HepG2 (cell line): ENCODE results near the gene CLEC5A. TPM values are rescaled to one million over a fixed set of nuclear protein-coding genes. Genes with fewer than 3 reads are reported as not detected.

Experiments used
- ATAC-seq: fragments of 200-7000 bp; cut with Tn5 transposase; 3 replicates; pipeline ENCODE4 v1.9.1; 2020; ENCODE audit warnings: mild to moderate bottlenecking, moderate library complexity
- BruUV-seq: library from RNA; stranded (reverse); fragments of 400-500 nt; replicated peaks from 2 replicates; lab custom pipeline; 2021; lab: Mats Ljungman, UMichigan
- CTCF ChIA-PET: fragments of 300-600 bp; formaldehyde crosslinking; extraction: SDS; loops from one replicate; lab custom pipeline; 2021; ENCODE audit warnings: low total read pairs, inconsistent platforms, low intra/inter-chr PET ratio; lab: Yijun Ruan, JAX
- POLR2A ChIA-PET: fragments of 350-600 bp; sonication (Branson Sonifier 250); formaldehyde crosslinking; loops from one replicate; lab custom pipeline; 2020; ENCODE audit warnings: antibody characterized with exemption, inconsistent platforms; lab: Yijun Ruan, JAX
- DNase-seq: peaks from one replicate; pipeline ENCODE4 v3.0.0-alpha.2; 2015; ENCODE audit warnings: low spot score
- FAIRE-seq: peaks from 3 replicates; lab custom pipeline; 2011; peaks lifted over from hg19 to GRCh38; lab: Jason Lieb, UNC
- H2AFZ ChIP-seq: one replicate; pipeline ENCODE4 v1.6.1; 2011; ENCODE audit warnings: low read length, inconsistent platforms
- H3K27ac ChIP-seq: fragments of 300-600 bp; 3 replicates; pipeline ENCODE4 v1.8.0; 2011; ENCODE audit warnings: mixed run types, mild to moderate bottlenecking, mixed read lengths, low read length, inconsistent platforms; ENCODE audit not compliant: insufficient read depth; ENCODE audit errors: extremely low read length
- H3K27me3 ChIP-seq, 2 experiments: fragments of 200-600 bp in 1 of 2; 2 replicates in 1 of 2; 3 replicates in 1 of 2; pipeline versions ENCODE4 v1.6.0 to v1.8.0; 2011; ENCODE audit warnings: low read length in 2 of 2, mild to moderate bottlenecking in 2 of 2, moderate library complexity in 2 of 2, inconsistent platforms in 1 of 2; ENCODE audit not compliant: insufficient read depth in 2 of 2, control insufficient read depth in 1 of 2
- H3K36me3 ChIP-seq, 2 experiments: fragments of 200-600 bp in 1 of 2; replicated peaks in 1 of 2; 2 replicates in 1 of 2; 3 replicates in 1 of 2; pipeline versions ENCODE4 v1.5.1 to v1.8.0; 2011; ENCODE audit warnings: low read length in 2 of 2, inconsistent platforms in 1 of 2; ENCODE audit not compliant: insufficient read depth in 2 of 2, control insufficient read depth in 1 of 2
- H3K4me1 ChIP-seq: 2 replicates; pipeline ENCODE4 v1.5.1; 2012; ENCODE audit warnings: low read length, inconsistent platforms; ENCODE audit not compliant: insufficient read depth
- H3K4me2 ChIP-seq: 2 replicates; pipeline ENCODE4 v1.6.0; 2011; ENCODE audit warnings: low read depth, low read length, inconsistent platforms
- H3K4me3 ChIP-seq, 3 experiments: fragments of 200-600 bp in 1 of 3; sonication (generic), shearing (Covaris generic) in 1 of 3; replicated peaks in 1 of 3; 2 replicates each; pipeline ENCODE4 v1.5.1; 2011 to 2016; ENCODE audit warnings: low read length in 3 of 3, inconsistent platforms in 2 of 3, low read depth in 2 of 3, mild to moderate bottlenecking in 2 of 3, control low read depth in 1 of 3, mixed read lengths in 1 of 3; ENCODE audit not compliant: insufficient read depth in 1 of 3
- H3K79me2 ChIP-seq: one replicate; pipeline ENCODE4 v1.6.1; 2011; ENCODE audit warnings: low read length, inconsistent platforms; ENCODE audit not compliant: insufficient read depth
- H3K9ac ChIP-seq: 2 replicates; pipeline ENCODE4 v1.6.0; 2011; ENCODE audit warnings: mild to moderate bottlenecking, low read depth, low read length, inconsistent platforms; ENCODE audit not compliant: insufficient read depth
- H3K9me3 ChIP-seq: 2 replicates; pipeline ENCODE4 v1.5.1; 2012; ENCODE audit warnings: mild to moderate bottlenecking, low read length
- H4K20me1 ChIP-seq: 2 replicates; pipeline ENCODE4 v1.6.0; 2011; ENCODE audit warnings: inconsistent platforms, mild to moderate bottlenecking, low read length, moderate library complexity; ENCODE audit not compliant: insufficient read depth
- ETV6 ChIP-seq: sonication (generic); formaldehyde crosslinking; conservative IDR thresholded peaks from 2 replicates; pipeline ENCODE4 v1.4.0; 2020; ENCODE audit warnings: missing genetic modification reagents
- SMARCE1 ChIP-seq: fragments of 450-650 bp; IDR thresholded peaks from 2 replicates; pipeline ENCODE4 v1.6.1; 2017; ENCODE audit warnings: borderline replicate concordance
- TARDBP ChIP-seq: sonication (generic); formaldehyde crosslinking; IDR thresholded peaks from 2 replicates; pipeline ENCODE4 v1.8.0; 2022; ENCODE audit warnings: mild to moderate bottlenecking, missing genetic modification reagents
- ZFP36L1 ChIP-seq: sonication (generic); formaldehyde crosslinking; IDR thresholded peaks from 2 replicates; pipeline ENCODE4 v1.8.0; 2022; ENCODE audit warnings: mild to moderate bottlenecking, missing genetic modification reagents, moderate library complexity
- ZNF800 ChIP-seq: sonication (generic); formaldehyde crosslinking; IDR thresholded peaks from 2 replicates; pipeline ENCODE4 v1.4.0; 2020; ENCODE audit warnings: missing genetic modification reagents
- WGBS: methylation state at CpG from one replicate; pipeline ENCODE4 v1.1.6; 2017; ENCODE audit warnings: low lambda C conversion rate; 5-methylcytosine and 5-hydroxymethylcytosine counted together
- in situ Hi-C: cut with HindIII; loops from 2 replicates; pipeline ENCODE4 v1.10.0; 2017; ENCODE audit warnings: low pct_unique_long_range_greater_than_20kb; ENCODE audit not compliant: extremely low pct_ligation_motif_present
- intact Hi-C: fragments of 100-400 bp; cut with micrococcal nuclease; formaldehyde crosslinking; loops from one replicate; pipeline ENCODE4 v1.10.0; 2022; ENCODE audit not compliant: unreplicated experiment
- polyA plus RNA-seq, 8 experiments: library from polyadenylated mRNA; depleted of rRNA in 3 of 8; stranded (reverse) in 7 of 8; unstranded in 1 of 8; fragments of >200 nt; fragmentation: Illumina TruSeq in 4 of 8; extraction: Trizol in 4 of 8; gene quantifications; 2 replicates each; pipeline versions ENCODE4 v1.2.1 to v1.2.3, GENCODE V29; 2011 to 2016; ENCODE audit warnings: low read depth in 4 of 8, missing spikeins in 1 of 8, mixed read lengths in 1 of 8; ENCODE audit not compliant: insufficient read depth in 1 of 8
- total RNA-seq, 5 experiments: library from RNA; depleted of rRNA; stranded (reverse); fragments of >200 nt; fragmentation: Illumina TruSeq; extraction: Trizol; gene quantifications; 2 replicates each; pipeline ENCODE4 v1.2.3, GENCODE V29; 2016; ENCODE audit warnings: low read depth in 1 of 5
- TF ChIP-seq, protein P1 (sequence below): sonication (generic); formaldehyde crosslinking; IDR thresholded peaks from 2 replicates; pipeline ENCODE4 v1.5.0; 2020; ENCODE audit warnings: mild to moderate bottlenecking, low read depth, missing genetic modification reagents, borderline replicate concordance
- TF ChIP-seq, protein P2 (sequence below): sonication (generic); formaldehyde crosslinking; IDR thresholded peaks from 2 replicates; pipeline ENCODE4 v1.5.0; 2020; ENCODE audit warnings: missing genetic modification reagents

The CLEC5A gene
- total and polyA plus RNA-seq, 2 of the 13 experiments (the other 11 are each of a cell fraction or from before 2014, with no cell fraction given): not detected

DNA sequence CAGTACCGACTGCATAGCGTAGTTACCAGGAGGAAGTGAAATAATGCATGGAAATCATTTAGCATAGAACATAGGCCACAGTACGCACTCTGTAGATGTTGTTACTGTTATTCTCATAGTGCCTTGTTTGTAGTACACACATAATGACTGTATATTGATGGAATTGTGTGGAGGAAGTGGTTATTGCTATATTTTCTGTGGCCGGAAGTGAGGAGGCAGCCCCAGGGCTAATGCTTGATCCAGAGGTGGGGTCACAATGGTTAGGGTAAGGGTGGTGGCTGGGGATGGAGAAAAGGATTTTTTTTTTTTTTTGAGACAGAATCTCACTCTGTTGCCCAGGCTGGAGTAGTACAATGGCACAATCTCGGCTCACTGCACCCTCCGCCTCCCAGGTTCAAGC is 44.4 kb upstream of the CLEC5A start:
- in situ Hi-C loops (no loop called here), intact Hi-C loops (no loop called here)
- Histone ChIP-seq H3K4me3 (no peak overlapping the region), H3K27me3 (no peaks in the 10 kb centered on the region), H3K36me3 (no peaks in the 10 kb centered on the region), H3K79me2 (no peaks in the 10 kb centered on the region), H4K20me1 (no peaks in the 10 kb centered on the region), H3K4me2 (no peak overlapping the region), H3K4me1 (no peaks in the 10 kb centered on the region), H3K27ac (no peak overlapping the region), H2AFZ (no peak overlapping the region), H3K9ac (no peak overlapping the region), H3K9me3 (no peaks in the 10 kb centered on the region)
- ChIA-PET CTCF (no interaction called here), POLR2A (no interaction called here)
- WGBS: 43% methylated on average over 6 of the region's 6 CpGs
- no peak for ATAC-seq
- no peak for DNase-seq
- TF ChIP-seq ETV6 (CRISPR knock-in tag) (no peak), ZNF800 (CRISPR knock-in tag) (no peak), ZFP36L1 (CRISPR knock-in tag) (no peak), TARDBP (CRISPR knock-in tag) (no peak), SMARCE1 (no peak)
- TF ChIP-seq, protein P1, sequence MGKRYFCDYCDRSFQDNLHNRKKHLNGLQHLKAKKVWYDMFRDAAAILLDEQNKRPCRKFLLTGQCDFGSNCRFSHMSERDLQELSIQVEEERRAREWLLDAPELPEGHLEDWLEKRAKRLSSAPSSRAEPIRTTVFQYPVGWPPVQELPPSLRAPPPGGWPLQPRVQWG (CRISPR knock-in tag): no peak
- TF ChIP-seq, protein P2, sequence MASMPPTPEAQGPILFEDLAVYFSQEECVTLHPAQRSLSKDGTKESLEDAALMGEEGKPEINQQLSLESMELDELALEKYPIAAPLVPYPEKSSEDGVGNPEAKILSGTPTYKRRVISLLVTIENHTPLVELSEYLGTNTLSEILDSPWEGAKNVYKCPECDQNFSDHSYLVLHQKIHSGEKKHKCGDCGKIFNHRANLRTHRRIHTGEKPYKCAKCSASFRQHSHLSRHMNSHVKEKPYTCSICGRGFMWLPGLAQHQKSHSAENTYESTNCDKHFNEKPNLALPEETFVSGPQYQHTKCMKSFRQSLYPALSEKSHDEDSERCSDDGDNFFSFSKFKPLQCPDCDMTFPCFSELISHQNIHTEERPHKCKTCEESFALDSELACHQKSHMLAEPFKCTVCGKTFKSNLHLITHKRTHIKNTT: no peak
- BruUV-seq: no TSS peak
- no peak for FAIRE-seq
